DMS153 treated with DMSO at 0.1 percent for 48 hours (cell line): ENCODE results near the gene GTPBP1.

Experiments used
- DNase-seq: peaks from one replicate; lab custom pipeline; 2025; ENCODE audit not compliant: unreplicated experiment; lab: John Stamatoyannopoulos, UW

GTPBP1 gene

DNA sequence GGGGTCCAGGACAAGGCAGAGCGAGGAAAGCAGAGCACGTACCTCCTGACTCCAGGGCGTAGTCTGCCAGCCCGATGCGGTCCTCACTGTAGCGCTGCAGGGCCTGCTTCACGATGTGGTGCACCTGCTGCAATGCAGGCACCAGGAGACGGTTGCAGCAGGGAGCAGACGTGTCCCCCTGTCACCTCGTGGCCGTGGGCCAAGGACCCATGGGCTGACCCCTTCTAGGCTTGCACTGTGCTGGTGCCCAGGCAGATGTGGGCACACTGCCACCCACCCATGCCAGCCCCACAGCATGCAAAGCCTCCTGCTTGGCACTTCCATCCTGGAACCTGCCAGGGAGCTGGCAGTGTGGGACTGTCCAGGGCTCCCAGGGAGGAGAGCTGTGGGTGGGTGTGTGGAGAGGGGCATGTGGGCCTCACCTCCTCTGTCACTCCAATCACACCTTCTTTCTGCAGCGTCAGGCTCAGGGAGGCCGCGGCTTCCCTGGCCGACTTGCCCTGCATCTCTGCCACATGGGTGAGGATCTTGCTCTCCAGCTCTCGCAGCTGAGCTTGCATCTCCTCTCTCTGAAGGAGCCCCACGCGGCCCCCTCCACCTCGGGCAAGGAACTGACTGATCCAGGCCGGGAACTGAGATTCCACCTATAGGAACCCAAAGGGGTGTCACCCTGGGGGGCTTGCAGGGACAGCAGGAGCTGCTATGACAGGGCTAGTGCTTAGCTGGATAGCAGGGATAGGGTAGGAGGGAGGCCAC lies 33.7 kb downstream of the GTPBP1 start:
- no peak for DNase-seq

DNA sequence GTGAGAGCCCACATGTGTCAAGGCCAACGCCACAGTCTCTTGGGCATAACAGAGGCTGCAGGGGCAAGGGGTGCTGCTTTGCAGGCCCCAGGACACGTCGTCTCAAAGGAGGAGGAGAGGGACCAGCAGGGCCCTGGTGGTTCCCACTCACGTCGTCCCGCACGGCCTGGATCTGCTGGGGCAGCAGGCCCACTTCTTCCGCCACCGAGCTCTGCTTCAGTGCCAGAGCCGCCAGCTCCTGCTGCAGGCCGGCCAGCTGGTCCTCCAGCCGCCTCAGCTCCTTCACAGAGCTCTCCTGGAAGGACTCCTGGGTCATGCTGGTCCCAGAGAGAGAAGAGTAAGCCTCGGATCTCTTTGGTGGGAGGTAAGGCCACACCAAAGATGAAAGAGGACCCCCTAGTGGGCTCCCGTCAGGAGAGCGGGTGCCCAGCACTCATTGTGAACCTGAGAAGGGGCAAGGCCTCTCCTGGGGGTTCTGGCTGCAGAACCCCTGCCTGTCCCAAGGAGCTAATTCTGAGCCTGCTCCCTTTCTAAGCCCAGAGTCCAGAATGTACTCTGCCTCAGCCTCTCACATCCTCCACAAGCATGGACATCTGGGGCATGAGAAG lies 34.5 kb downstream of the GTPBP1 start:
- DNase-seq = no peak

DNA sequence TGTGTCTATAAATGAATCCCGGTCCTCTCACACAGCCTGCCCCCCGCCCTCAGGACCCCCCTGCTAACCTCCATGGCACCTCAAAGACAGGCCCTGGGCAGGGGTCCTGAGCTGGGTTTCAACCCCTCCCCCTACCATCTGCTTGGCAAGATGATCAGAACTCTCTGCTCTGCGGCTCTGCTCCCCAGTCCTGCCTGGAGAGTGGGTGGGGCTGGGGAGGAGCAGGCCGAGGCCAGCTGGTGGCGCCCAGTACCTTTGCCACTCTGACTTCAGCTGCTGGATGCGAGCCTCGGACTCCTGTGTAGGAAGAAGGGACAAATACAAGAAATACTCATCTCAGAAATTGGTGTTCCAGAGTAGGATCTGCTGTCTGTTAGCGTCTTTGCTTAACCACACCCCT lies 35.0 kb downstream of the GTPBP1 start:
- DNase-seq = no peak

DNA sequence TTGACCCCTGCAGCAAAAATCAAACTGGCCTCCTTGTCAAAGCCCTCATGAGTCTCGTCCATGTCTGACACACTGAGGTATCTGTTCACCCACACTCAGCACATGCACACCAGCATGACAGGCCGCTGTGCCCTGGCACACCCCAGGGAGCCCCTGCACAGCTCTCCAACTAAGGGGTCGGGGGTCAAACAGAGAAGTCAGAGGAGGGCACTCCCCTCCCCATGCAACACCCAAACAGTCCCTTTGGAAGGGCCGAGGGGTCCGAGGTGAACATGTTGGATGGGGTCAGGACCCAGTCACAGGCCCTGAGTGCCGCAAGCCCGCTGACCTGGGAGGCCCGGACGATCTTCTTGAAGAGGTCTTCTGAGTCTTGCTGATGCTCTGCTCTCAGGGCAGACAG lies 35.4 kb downstream of the GTPBP1 start:
- DNase-seq = no peak

DNA sequence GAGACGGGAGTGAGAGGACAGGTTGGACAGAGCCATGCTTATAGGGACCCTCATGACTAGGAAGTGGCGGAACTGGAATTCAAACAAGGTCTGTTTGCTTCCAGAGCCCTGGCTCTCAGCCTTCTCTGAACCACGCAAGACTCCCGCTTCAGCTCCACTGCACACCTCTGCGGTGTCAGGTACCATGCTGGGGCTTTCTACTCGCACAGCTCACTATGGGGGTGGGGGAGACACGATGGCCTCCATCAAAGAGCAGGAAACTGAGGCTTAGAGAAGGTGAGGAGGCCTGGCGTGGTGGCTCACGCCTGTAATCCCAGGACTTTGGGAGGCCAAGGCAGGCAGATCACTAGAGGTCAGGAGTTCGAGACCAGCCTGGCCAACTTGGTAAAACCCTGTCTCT lies 35.8 kb downstream of the GTPBP1 start:
- no peak for DNase-seq

DNA sequence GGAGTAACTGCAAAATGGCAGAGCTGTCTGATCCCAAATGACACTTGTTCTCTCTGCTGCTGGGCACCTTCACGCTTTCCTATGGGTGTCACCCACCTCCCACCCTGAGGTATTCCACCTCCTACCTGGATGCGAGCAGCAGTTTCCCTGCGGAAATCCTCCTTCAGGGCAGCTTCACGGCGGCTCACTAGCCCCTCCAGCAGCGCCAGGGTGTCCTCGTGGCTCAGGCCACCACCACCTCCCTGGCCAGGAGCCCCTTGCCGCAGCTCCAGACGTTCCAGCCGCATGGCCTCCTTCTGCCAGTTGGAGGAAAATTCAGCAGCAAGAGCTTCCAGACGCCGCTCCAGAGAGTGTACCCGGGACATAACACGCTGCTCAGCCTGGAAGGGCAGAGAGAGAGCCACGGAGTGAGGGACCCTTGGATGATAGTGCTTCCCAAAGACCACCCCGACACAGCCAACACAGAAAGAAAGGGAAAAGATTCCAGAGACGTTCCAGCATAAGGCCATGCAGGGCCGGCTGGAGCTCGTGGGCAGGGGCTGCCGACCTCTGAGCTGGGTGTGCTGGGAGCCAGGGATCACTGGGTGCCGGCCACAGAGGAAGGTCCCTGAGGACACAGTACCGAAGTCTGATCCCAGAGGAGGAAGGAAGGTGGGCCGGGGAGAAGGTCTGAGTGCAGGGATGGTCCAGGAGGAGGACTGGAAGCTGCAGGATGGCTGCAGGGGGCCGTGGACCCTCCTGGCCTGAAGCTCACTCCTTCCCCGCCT lies 36.6 kb downstream of the GTPBP1 start:
- no peak for DNase-seq

DNA sequence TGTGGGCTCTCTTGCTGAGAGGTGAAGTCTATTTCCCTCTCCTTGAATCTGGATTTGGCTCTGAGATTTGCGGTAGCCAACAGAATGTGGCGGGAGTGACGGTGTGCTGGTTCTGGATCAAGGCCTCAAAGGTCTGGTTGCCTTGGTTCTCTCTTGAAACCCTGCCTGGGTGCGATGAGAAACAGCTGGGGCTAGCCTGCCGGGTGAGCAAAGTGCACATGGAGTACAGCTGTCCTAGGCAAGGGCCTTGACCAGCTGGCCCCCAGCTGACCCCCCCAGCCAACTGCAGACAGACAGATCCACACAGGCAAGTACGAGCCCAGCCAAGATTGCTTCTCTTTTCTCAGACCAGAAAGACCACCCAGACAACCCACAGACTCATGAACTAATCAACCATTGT lies 39.2 kb downstream of the GTPBP1 start:
- no peak for DNase-seq

DNA sequence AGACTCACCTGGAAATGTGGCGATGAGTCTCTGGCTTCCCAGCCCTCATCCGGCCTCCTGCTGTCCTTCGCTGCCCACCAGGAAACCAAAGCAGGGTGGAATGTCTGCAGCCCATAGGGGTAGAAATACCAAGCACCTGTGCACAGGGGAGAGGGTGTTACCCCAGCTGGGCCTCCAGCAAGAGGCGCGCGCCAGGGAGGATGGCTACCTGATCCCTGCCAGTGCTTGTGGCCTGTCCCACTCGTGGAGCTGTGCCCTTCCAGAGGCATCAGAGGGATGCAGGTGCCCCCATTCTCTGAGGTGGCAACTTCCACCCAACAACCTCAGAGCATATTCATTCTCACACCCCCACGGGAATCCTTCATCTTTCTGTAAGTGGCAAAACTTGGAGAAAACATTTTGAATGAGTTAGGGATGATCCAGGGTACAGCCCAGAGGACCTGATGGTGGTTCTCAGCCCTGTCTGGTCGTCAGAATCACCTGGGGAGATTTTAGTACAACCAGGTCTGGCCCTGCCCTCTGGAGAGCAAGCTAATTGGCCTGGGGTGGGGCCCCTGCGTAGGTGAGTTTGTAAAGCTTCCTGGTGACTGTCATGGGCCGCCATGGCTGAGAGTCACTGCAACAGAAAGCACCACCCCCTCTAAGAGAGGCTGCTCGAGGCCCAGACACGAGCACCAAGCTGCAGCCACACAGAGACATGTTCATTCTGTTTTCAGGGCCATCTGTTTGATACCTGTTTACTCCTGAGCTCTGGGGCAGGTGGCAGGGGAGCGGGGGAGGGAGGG lies 40.1 kb downstream of the GTPBP1 start:
- DNase-seq = peak; percentile 45

DNA sequence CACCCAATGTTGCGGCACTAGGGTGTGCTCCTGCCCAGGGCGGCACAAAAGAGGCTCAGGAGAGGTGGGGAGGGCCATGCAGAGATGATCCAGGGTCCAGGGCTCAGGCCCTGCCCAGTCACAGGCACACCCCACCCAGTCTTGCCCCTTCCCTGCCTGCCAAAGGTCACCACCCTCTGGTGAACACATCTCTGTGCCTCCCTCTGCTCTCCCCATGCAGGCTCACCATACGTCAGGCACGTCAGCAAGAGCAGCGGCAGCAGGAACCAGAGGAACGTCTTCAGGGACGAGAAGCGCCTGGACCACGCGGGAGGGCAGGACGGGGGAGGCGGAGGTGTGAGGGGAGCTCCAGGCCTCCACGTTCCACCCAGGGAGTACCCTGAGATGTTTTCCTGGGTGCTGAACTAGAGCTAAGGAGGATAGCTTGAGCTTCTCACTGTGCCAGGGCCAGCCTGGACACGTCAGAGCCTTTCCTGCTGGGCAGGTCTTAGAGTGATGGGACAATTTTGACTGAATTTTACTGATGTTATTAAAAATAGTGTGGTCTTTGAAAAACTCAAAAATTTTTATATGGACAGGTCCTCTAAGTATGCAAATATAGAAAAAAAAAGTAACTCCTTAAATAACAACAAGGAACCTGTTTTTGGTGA lies 42.9 kb downstream of the GTPBP1 start:
- no peak for DNase-seq

DNA sequence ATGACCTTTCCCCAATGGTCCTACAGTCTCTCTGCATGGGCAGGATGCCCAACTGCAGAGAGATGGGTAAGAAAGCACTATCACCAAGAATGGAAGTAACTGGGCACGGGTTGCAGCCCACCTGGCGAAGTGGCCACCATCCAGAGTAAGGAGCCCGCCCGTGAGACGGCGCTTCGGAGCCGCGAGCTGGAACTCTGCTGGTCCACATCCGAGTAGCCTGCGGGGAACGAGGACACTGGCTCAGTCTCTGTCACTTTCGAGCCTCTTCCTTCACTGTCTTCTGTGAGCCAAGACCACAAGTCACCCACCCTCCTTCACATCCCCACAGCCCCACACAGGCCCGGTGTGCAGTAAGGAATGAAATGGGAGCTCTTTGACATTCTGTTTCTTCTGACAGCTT lies 44.4 kb downstream of the GTPBP1 start:
- DNase-seq = no peak

DNA sequence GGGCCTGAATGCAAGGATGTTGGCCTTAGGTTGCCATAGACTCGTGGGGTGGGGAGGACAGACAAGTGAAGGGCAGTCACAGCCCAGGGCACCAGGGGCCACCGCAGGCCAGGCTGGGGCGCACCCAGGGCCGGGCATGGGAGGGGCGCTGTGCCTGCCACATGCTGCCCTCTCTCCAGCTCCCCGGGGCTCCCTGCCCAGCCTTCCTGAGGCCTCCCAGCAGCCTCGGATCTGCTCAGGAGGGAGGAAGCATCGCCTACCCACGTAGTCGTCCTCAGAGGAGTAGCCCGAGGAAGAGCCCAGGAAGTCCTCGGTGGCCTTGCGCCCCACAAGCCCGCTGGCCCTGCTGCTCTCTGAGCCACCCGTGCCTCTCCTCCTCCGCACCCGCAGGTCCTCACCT lies 44.9 kb downstream of the GTPBP1 start:
- no peak for DNase-seq

DNA sequence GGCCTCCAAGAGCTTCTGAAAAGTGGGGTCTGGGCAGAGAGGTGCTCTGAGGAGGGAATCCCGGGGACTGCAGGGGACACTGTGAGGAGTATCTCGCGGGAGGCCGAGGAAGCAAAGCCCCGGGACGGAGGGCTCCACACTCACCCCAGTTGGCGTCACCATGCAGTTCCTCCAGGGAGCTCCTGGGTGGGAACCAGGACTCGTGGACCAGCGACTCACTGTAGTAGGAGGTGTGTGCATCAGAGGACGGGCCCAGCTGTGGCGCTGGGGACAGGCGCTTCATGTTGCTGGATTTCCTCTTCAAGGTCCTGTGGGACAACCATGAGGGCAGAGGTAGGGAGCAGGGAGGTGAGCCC lies 45.3 kb downstream of the GTPBP1 start:
- DNase-seq = no peak

DNA sequence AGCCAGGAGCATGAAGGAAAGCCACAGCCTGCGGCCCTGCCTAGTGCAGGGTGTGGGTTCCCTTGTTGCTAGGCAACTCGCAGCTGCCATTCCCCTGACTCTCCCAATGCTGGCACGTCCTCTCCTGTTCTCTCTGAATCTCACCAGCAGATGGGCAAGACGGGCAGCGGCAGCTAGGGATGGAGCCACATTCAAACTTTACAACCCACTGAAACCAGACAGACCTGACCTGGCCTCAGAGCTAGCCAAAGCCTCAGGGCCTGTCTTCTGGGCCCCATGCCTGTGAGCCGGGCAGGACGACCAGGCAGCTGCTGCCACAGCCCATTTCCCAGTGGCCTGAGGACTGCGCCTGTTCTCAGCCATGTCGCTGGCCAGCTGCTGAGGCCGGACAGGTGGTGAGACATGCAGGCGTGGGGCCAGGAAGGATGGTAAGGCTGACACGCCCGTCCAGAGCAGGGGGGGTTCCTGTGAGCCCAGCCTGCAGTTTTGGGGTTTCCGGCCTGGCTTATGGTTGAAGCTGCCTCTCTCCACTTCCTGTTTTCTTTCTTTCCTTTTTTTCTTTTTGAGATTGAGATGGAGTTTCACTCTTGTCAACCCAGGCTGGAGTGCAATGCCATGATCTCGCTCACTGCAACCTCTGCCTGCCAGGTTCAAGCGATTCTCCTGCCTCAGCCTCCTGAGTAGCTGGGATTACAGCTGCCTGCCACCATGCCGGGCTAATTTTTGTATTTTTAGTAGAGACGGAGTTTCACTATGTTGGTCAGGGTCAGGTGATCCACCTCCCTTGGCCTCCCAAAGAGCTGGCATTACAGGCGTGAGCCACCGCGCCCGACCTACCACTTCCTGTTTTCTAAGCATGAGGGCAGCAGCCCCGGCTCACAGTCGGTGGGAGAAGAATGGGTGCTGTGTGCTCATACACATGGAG lies 45.9 kb downstream of the GTPBP1 start:
- DNase-seq = no peak

DNA sequence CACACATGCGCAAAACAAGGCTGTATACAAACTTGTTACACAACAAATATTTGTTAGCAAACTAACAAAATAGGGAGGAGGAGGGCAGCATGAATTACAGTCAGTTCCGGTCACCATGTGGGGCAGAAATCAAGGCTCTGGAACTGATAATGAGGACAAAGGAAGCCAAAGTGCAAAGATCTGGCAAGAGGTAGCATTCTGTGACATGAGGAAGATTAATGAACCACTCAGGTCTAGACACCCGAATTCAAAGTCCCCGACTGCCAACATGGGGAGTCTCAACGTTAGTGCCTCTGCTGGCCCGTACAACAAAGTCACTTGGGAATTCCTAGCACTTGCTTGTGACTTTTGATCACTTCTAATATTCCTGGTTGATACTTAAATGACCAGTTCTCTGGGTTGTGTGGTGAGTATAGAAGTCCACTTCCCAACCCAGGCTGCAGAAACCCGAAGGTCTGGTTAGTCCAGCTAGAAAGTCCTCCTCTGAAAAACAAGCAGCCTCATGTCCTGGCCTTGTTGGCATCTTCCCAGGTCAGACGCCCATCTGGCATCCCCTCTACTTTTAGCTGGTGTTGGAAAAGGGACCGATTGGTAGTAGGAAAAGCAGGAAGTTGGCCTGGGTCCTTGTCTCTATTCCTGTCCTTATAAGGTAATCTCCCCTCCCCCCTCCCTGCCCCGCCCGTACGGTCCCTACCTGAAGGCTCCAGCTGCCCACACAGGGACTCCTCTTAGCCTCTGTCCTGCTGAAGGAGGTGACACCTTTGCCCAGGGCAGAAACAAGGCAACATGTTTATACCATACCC lies 48.4 kb downstream of the GTPBP1 start:
- DNase-seq = peak; percentile 41

DNA sequence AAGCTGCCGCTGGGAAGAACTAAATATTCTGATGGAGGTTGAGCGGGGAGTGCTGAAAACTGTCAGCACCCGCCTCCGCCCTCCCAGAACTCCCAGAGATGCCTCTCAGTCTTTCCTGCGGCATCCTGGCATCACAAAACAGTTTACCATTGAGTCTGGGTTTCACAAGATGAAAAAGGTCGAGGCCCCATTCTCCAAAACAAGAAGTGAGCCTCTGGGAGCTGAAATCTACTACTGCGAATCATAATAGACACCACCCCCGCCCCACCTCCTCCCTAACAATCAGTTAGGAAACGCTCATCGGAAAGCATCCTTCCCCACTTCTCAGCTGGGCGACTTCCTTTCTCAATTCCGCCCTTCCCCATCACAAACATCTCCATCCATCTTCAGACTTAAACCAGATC lies 49.0 kb downstream of the GTPBP1 start:
- no peak for DNase-seq

DNA sequence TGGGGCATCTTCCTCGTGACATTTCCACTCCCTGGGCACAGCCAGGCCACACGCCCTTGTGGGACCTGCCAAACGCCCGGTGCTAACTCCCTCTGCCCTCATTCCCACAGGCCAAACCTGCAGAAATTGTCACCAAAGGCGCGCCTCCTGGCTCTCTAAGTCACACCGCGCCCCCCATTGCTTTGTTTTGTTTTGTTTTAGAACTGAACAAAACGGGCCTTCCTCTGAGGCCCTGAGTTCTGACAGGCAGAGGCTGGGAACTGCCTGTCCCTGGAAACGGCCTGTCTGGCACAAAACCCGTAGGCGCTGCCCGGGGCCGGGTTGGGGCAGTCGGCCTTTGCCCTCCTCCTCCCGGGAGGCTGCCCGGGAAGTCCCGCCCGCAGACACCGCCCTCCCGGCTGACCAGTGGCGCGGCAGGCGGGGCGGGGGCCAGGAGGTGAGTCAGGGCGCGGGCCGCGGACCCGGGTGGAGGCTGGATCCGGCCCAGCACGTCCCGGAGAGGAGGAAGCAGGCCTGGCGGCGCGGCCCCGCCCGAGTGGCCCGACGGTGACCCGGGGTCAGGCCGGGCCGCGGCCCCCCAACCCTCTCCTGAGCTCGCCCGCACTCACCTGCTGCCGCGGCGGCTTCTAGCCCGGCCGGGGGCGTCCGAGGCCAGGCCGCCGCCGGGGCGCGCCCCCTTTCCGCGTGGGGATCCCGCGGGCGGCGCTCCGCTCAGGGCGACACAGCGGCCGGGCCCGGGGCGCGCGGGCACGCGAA lies 49.6 kb downstream of the GTPBP1 start:
- no peak for DNase-seq

DNA sequence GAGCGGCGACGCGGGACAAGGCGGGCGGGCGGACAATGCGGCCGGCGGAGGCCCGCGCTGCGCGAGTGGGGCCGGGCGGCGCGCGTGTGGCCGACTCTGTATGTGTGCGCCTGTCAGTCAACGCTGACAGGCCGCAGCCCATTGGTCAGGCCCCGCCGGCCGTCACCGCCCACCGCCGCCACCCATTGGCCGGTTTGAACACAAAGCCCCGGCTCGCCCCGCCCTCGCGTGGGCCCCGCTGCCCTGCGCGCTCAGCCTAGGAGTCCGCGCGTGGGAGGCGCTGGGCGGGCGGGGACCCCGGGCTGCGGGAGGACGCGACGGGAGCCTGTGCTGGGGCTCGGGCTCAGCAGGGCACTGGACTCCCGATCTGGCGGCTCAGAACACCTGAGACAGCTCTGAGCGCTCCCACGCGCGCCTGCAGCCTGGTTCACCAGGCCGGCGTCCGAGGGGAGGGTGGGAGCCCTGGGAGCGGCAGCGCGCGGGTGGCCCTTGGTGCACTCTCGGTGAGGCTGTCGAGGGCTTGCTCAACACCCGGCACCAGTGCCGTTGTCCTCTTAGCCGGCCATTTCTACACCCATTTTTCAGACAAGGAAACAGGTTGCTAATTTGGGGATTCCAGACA lies 50.3 kb downstream of the GTPBP1 start, which contains the start of gene SUN2:
Gene SUN2, minus strand, starts transcription at position 88 of the 622 bp plus-strand sequence. CDS start 3,370 bp downstream, outside the sequence.
- peak; percentile 32 for DNase-seq
